Hindlimb muscle (tissue), 1 donor: ENCODE results near the gene PSMB8. TPM values are rescaled to one million over a fixed set of nuclear protein-coding genes. Genes with fewer than 3 reads are reported as not detected.

Source experiments
- DNase-seq: peaks from one replicate; pipeline ENCODE4 v3.0.0-alpha.2; 2013
- polyA plus RNA-seq: library from polyadenylated mRNA; unstranded; fragments of 120-200 nt; gene quantifications from one replicate; pipeline ENCODE4 v1.2.1, GENCODE V29; 2013; ENCODE audit not compliant: insufficient read length

PSMB8 gene
- polyA plus RNA-seq, 1 donor: 13.9 TPM

- no peak for DNase-seq
These were observed 50.9 kb downstream of the PSMB8 start for GRCh38 chr6:32792901-32793435.

Other genes starting within 250 kb of the PSMB8 start
- 9.5 TPM for gene HLA-DQA1, start 206.6 kb downstream of the PSMB8 start, polyA plus RNA-seq
- gene HLA-DQB1, start 177.4 kb downstream of the PSMB8 start, polyA plus RNA-seq: 9.4 TPM
- gene HLA-DQA2, start 102.7 kb downstream of the PSMB8 start, polyA plus RNA-seq: 1.3 TPM
- gene HLA-DQB2, start 80.5 kb downstream of the PSMB8 start, polyA plus RNA-seq: 0.70 TPM
- not detected for gene HLA-DOB, start 27.0 kb downstream of the PSMB8 start, polyA plus RNA-seq
- 8.1 TPM for gene TAP2, start 5.3 kb downstream of the PSMB8 start, polyA plus RNA-seq
- 8.6 TPM for gene TAP1, start 9.7 kb upstream of the PSMB8 start, polyA plus RNA-seq
- gene PSMB9, start 10.1 kb upstream of the PSMB8 start, polyA plus RNA-seq: 4.2 TPM
- 11.5 TPM for gene HLA-DMB, start 97.0 kb upstream of the PSMB8 start, polyA plus RNA-seq
- gene HLA-DMA, start 109.0 kb upstream of the PSMB8 start, polyA plus RNA-seq: 9.5 TPM
- gene BRD2, start 124.5 kb upstream of the PSMB8 start, polyA plus RNA-seq: 160 TPM
- gene HLA-DOA, start 165.5 kb upstream of the PSMB8 start, polyA plus RNA-seq: 1.8 TPM
- 34.8 TPM for gene HLA-DPA1, start 229.6 kb upstream of the PSMB8 start, polyA plus RNA-seq
- gene HLA-DPB1, start 231.9 kb upstream of the PSMB8 start, polyA plus RNA-seq: 19.2 TPM